ENCODE data around the gene CRABP1.

Gene CRABP1

GRCh38 chr15:78384651-78385050, 44.5 kb downstream of the CRABP1 start:
- no peak for DNase-seq (ENCODE audit: low spot score)
- TF ChIP-seq CTCF (IDR thresholded peaks at IDR 0.05; ENCODE audit: extremely low read depth, missing control alignments): no peak

- DNase-seq (ENCODE audit: low spot score): no peak
- no peak for TF ChIP-seq CTCF (IDR thresholded peaks at IDR 0.05; ENCODE audit: extremely low read depth, missing control alignments)
Observed at GRCh38 chr15:78387246-78388037, 47.3 kb downstream of the CRABP1 start.

- no peak for DNase-seq (ENCODE audit: low spot score)
- no peak for TF ChIP-seq CTCF (IDR thresholded peaks at IDR 0.05; ENCODE audit: extremely low read depth, missing control alignments)
Observed at GRCh38 chr15:78388865-78389264, 48.7 kb downstream of the CRABP1 start.

- no peak for DNase-seq (ENCODE audit: low spot score)
- no peak for TF ChIP-seq CTCF (IDR thresholded peaks at IDR 0.05; ENCODE audit: extremely low read depth, missing control alignments)
Observed at GRCh38 chr15:78389322-78389721, 49.2 kb downstream of the CRABP1 start.

- no peak for TF ChIP-seq CTCF (IDR thresholded peaks at IDR 0.05; ENCODE audit: extremely low read depth, missing control alignments)
- no peak for DNase-seq (ENCODE audit: low spot score)
Observed at GRCh38 chr15:78389738-78390137, 49.6 kb downstream of the CRABP1 start.

- TF ChIP-seq CTCF (IDR thresholded peaks at IDR 0.05; ENCODE audit: extremely low read depth, missing control alignments): no peak
- no peak for DNase-seq (ENCODE audit: low spot score)
Observed at GRCh38 chr15:78390242-78390641, 50.1 kb downstream of the CRABP1 start.

- no peak for TF ChIP-seq CTCF (IDR thresholded peaks at IDR 0.05; ENCODE audit: extremely low read depth, missing control alignments)
- no peak for DNase-seq (ENCODE audit: low spot score)
Observed at GRCh38 chr15:78390826-78391225, 50.7 kb downstream of the CRABP1 start.

Data from GM20000 (cell line).